NOMO-1 treated with dmso at 0.1 percent for 144 hours (cell line): ENCODE results near the gene NEK6.
A peak's percentile ranks its signal among the peaks of the same experiment; 100 is the strongest.
"Not testable (repeated sequence)": the region's sequence is repeated elsewhere in the genome, so short reads cannot be mapped to it uniquely, and the experiment has no call there.

Experiments used
- DNase-seq: peaks from one replicate; lab custom pipeline; 2025; ENCODE audit not compliant: unreplicated experiment; lab: John Stamatoyannopoulos, UW

Gene NEK6

GRCh38 chr9:124225945-124226344, 31.8 kb upstream of the NEK6 start:
- DNase-seq = no peak

- no peak for DNase-seq
Observed at GRCh38 chr9:124228516-124228915, 29.2 kb upstream of the NEK6 start.

GRCh38 chr9:124231095-124231737, 26.5 kb upstream of the NEK6 start:
- DNase-seq = no peak

GRCh38 chr9:124238546-124239140, 19.1 kb upstream of the NEK6 start:
- DNase-seq = no peak

- DNase-seq = peak; percentile 75
Observed at GRCh38 chr9:124239249-124240073, 18.3 kb upstream of the NEK6 start.

GRCh38 chr9:124242331-124243194, 15.2 kb upstream of the NEK6 start:
- DNase-seq = peak; percentile 36

GRCh38 chr9:124247393-124247792, 10.4 kb upstream of the NEK6 start:
- not testable (repeated sequence) for DNase-seq

- no peak for DNase-seq
Observed at GRCh38 chr9:124248066-124248465, 9.7 kb upstream of the NEK6 start.

GRCh38 chr9:124248960-124249359, 8.8 kb upstream of the NEK6 start:
- DNase-seq = no peak

GRCh38 chr9:124251204-124251603, 6.5 kb upstream of the NEK6 start:
- DNase-seq = no peak

- DNase-seq = no peak
Observed at GRCh38 chr9:124251605-124252378, 6.0 kb upstream of the NEK6 start.

- DNase-seq = not testable (repeated sequence)
Observed at GRCh38 chr9:124252878-124253277, 4.9 kb upstream of the NEK6 start.

GRCh38 chr9:124254261-124254682, 3.5 kb upstream of the NEK6 start:
- no peak for DNase-seq

GRCh38 chr9:124255222-124255621, 2.5 kb upstream of the NEK6 start:
- DNase-seq = no peak

- no peak for DNase-seq
Observed at GRCh38 chr9:124256517-124257069, 1.2 kb upstream of the NEK6 start.

- no peak for DNase-seq
Observed at GRCh38 chr9:124257070-124257843, 492 bp upstream of the NEK6 start.

GRCh38 chr9:124258607-124259157, 933 bp downstream of the NEK6 start:
- DNase-seq = no peak

GRCh38 chr9:124259158-124259808, 1.5 kb downstream of the NEK6 start:
- DNase-seq = no peak
